A549 (cell line): ENCODE results near the gene PRMT3. TPM values are rescaled to one million over a fixed set of nuclear protein-coding genes. Genes with fewer than 3 reads are reported as not detected.

Experiments
- ATAC-seq, 2 experiments: fragments of 200-7000 bp in 1 of 2; fragments of >200 bp in 1 of 2; cut with Nextera tagmentation in 1 of 2; cut with Tn5 transposase in 1 of 2; 3 replicates each; pipeline versions ENCODE4 v1.8.0 to v1.9.1; 2018 to 2020; ENCODE audit warnings: mild to moderate bottlenecking in 1 of 2, moderate library complexity in 1 of 2
- CTCF ChIA-PET: fragments of 300-600 bp; sonication (Branson Sonifier 250); formaldehyde crosslinking; extraction: SDS; loops from one replicate; lab custom pipeline; 2021; ENCODE audit warnings: antibody characterized with exemption, inconsistent platforms; lab: Yijun Ruan, JAX
- POLR2A ChIA-PET: fragments of 350-600 bp; formaldehyde crosslinking; extraction: SDS; loops from one replicate; lab custom pipeline; 2021; ENCODE audit warnings: antibody characterized with exemption, inconsistent platforms; lab: Yijun Ruan, JAX
- DNase-seq, 2 experiments: peaks; one replicate each; pipeline versions ENCODE4 v3.0.0 to v3.0.0-alpha.2; 2011 to 2016; ENCODE audit warnings: low read depth in 1 of 2, low spot score in 1 of 2
- FAIRE-seq: peaks from 2 replicates; lab custom pipeline; 2011; peaks lifted over from hg19 to GRCh38; lab: Jason Lieb, UNC
- H3K27ac ChIP-seq, 2 experiments: fragments of >200 bp; sonication (Bioruptor Twin); formaldehyde crosslinking; 3 replicates each; pipeline ENCODE4 v1.5.1; 2016 to 2017
- H3K4me1 ChIP-seq: fragments of >200 bp; sonication (Bioruptor Twin); formaldehyde crosslinking; 3 replicates; pipeline ENCODE4 v1.6.1; 2016
- H3K4me2 ChIP-seq: fragments of >200 bp; sonication (Bioruptor Twin); formaldehyde crosslinking; 3 replicates; pipeline ENCODE4 v1.6.1; 2016
- H3K4me3 ChIP-seq: fragments of >200 bp; sonication (Bioruptor Twin); formaldehyde crosslinking; 3 replicates; pipeline ENCODE4 v1.5.1; 2016
- H3K9me3 ChIP-seq: fragments of >200 bp; sonication (Bioruptor Twin); formaldehyde crosslinking; 3 replicates; pipeline ENCODE4 v1.6.1; 2016
- CBX2 ChIP-seq: fragments of 200-600 bp; sonication (generic); IDR thresholded peaks from 2 replicates; pipeline ENCODE4 v1.6.1; 2016; ENCODE audit warnings: low read depth, mild to moderate bottlenecking, borderline replicate concordance
- CBX8 ChIP-seq: fragments of 200-600 bp; sonication (generic); IDR thresholded peaks from 2 replicates; pipeline ENCODE4 v1.6.1; 2016
- CEBPB ChIP-seq, 2 experiments: fragments of >200 bp in 1 of 2; sonication (Bioruptor Twin) in 1 of 2; formaldehyde crosslinking in 1 of 2; IDR thresholded peaks; 2 replicates each; pipeline ENCODE4 v1.6.1; 2012 to 2016
- E2F6 ChIP-seq: IDR thresholded peaks from 2 replicates; pipeline ENCODE4 v1.6.1; 2012; ENCODE audit warnings: low read depth, borderline replicate concordance
- EHMT2 ChIP-seq: fragments of 200-600 bp; sonication (generic); IDR thresholded peaks from 2 replicates; pipeline ENCODE4 v1.6.1; 2016; ENCODE audit warnings: antibody characterized with exemption, low read depth, mild to moderate bottlenecking, moderate library complexity
- EP300 ChIP-seq, 2 experiments: fragments of >200 bp; sonication (Bioruptor Twin); formaldehyde crosslinking; IDR thresholded peaks; 2 replicates in 1 of 2; 3 replicates in 1 of 2; pipeline ENCODE4 v1.6.1; 2016 to 2017
- FOSB ChIP-seq: fragments of 250-450 bp; sonication (Bioruptor Pico); IDR thresholded peaks from 2 replicates; pipeline ENCODE4 v1.5.0; 2020; ENCODE audit warnings: mild to moderate bottlenecking, moderate library complexity
- HES2 ChIP-seq: fragments of >200 bp; sonication (Bioruptor Twin); formaldehyde crosslinking; IDR thresholded peaks from 2 replicates; pipeline ENCODE4 v1.6.1; 2016
- HOXA7 ChIP-seq: fragments of 250-450 bp; sonication (Bioruptor Pico); IDR thresholded peaks from 2 replicates; pipeline ENCODE4 v1.5.0; 2020; ENCODE audit warnings: mild to moderate bottlenecking, moderate library complexity
- JUNB ChIP-seq: fragments of >200 bp; sonication (Bioruptor Twin); formaldehyde crosslinking; IDR thresholded peaks from 2 replicates; pipeline ENCODE4 v1.6.1; 2016
- MAFK ChIP-seq: fragments of 450-650 bp; IDR thresholded peaks from 2 replicates; pipeline ENCODE4 v1.6.1; 2014; ENCODE audit not compliant: partially characterized antibody
- MYC ChIP-seq: IDR thresholded peaks from 2 replicates; pipeline ENCODE4 v1.6.1; 2012; ENCODE audit warnings: mild to moderate bottlenecking, inconsistent platforms, low read length, improper control_type of control experiment, borderline replicate concordance
- NFE2L2 ChIP-seq: fragments of 150-350 bp; conservative IDR thresholded peaks from 2 replicates; pipeline ENCODE4 v1.6.1; 2014; ENCODE audit warnings: low read length
- PBX3 ChIP-seq: IDR thresholded peaks from 2 replicates; pipeline ENCODE4 v1.6.1; 2012
- RCOR1 ChIP-seq: fragments of 150-350 bp; IDR thresholded peaks from 2 replicates; pipeline ENCODE4 v1.6.1; 2014; ENCODE audit warnings: antibody characterized with exemption, low read length, low read depth
- RFX5 ChIP-seq: fragments of 450-650 bp; IDR thresholded peaks from 2 replicates; pipeline ENCODE4 v1.7.1; 2014; ENCODE audit warnings: antibody characterized with exemption, mild to moderate bottlenecking, moderate library complexity
- ZFP36 ChIP-seq: fragments of 450-650 bp; IDR thresholded peaks from 2 replicates; pipeline ENCODE4 v1.6.1; 2014; ENCODE audit warnings: borderline replicate concordance; ENCODE audit not compliant: partially characterized antibody
- WGBS: methylation state at CpG from one replicate; pipeline ENCODE4 v1.1.6; 2017; ENCODE audit errors: missing lambda C conversion rate; 5-methylcytosine and 5-hydroxymethylcytosine counted together
- polyA plus RNA-seq, 4 experiments: library from polyadenylated mRNA; depleted of rRNA in 3 of 4; stranded (reverse); fragments of >200 nt; fragmentation: RNase III in 1 of 4; extraction: RNeasy Plus Mini Kit Qiagen cat#74134 plus additional on column Dnase treatment in 1 of 4; gene quantifications; 2 replicates in 3 of 4; 3 replicates in 1 of 4; pipeline ENCODE4 v1.2.3, GENCODE V29; 2011 to 2017

The PRMT3 gene
- polyA plus RNA-seq, 2 of the 4 experiments (the other 2 are of a cell fraction): 34.6 to 53.9 TPM

GRCh38 chr11:20399498-20399897 lies 12.0 kb downstream of the PRMT3 start:
- CTCF ChIA-PET: interaction anchor here (2.3 to 4.0 kb wide), 2 partner anchors 11 to 211 kb away, joined by 7 to 55 read pairs; no protein-coding TSS in a partner anchor
- Histone ChIP-seq H3K4me3 (no peak overlapping the region), H3K4me2 (no peak overlapping the region), H3K27ac (no peak overlapping the region), H3K4me1 (no peaks in the 10 kb centered on the region), H3K9me3 (no peaks in the 10 kb centered on the region)
- ATAC-seq (no peak), FAIRE-seq (no peak), DNase-seq (no peak)
- 86% methylated on average over 2 of the region's 2 CpGs for WGBS
- TF ChIP-seq FOSB (CRISPR knock-in tag): no peak
- TF ChIP-seq RFX5: no peak
- TF ChIP-seq EHMT2: no peak
- TF ChIP-seq EP300 (IDR thresholded peaks at IDR 0.05): no peak
- no peak for TF ChIP-seq HES2
- no peak for TF ChIP-seq ZFP36
- TF ChIP-seq E2F6: no peak
- no peak for TF ChIP-seq HOXA7 (CRISPR knock-in tag)
- no peak for TF ChIP-seq JUNB
- no peak for TF ChIP-seq PBX3
- no peak for TF ChIP-seq CBX8
- TF ChIP-seq MAFK: no peak
- TF ChIP-seq MYC: no peak
- TF ChIP-seq RCOR1: no peak
- POLR2A ChIA-PET: no interaction called here

GRCh38 chr11:20403059-20403458 lies 15.5 kb downstream of the PRMT3 start:
- H3K4me2 ChIP-seq: no peak overlapping the region
- no peak for FAIRE-seq

GRCh38 chr11:20406484-20406883 lies 19.0 kb downstream of the PRMT3 start:
- CTCF ChIA-PET: interaction anchor here (1.0 to 1.1 kb wide), 2 partner anchors 8 to 9 kb away, joined by 3 read pairs; no protein-coding TSS in a partner anchor
- Histone ChIP-seq H3K9me3 (no peaks in the 10 kb centered on the region), H3K4me2 (no peak overlapping the region), H3K4me1 (no peaks in the 10 kb centered on the region), H3K4me3 (no peak overlapping the region), H3K27ac (no peak overlapping the region)
- FAIRE-seq (no peak), ATAC-seq (no peak), DNase-seq (no peak)
- TF ChIP-seq MAFK (peak; percentile 88), CEBPB (IDR thresholded peaks at IDR 0.05) (no peak), CBX2 (no peak), NFE2L2 (peak; percentile 56), EHMT2 (no peak)
- POLR2A ChIA-PET: no interaction called here

More at GRCh38 chr11:20403059-20403458, 15.5 kb downstream of the PRMT3 start:
- H3K4me3 ChIP-seq: no peak overlapping the region
- TF ChIP-seq MAFK: peak; percentile 28
- no peak for TF ChIP-seq ZFP36
- ChIA-PET POLR2A (no interaction called here), CTCF (interaction anchor here (1.3 to 1.6 kb wide), 2 partner anchors 7 to 207 kb away, joined by 4 to 10 read pairs; no protein-coding TSS in a partner anchor)
- DNase-seq (no peak), ATAC-seq (no peak)
- WGBS: 90% methylated on average over 1 of the region's 1 CpG
- no peaks in the 10 kb centered on the region for H3K4me1 ChIP-seq
- H3K9me3 ChIP-seq: no peaks in the 10 kb centered on the region
- no peak overlapping the region for H3K27ac ChIP-seq

GRCh38 chr11:20407344-20407743 lies 19.8 kb downstream of the PRMT3 start:
- H3K27ac ChIP-seq: no peak overlapping the region
- no peak overlapping the region for H3K4me2 ChIP-seq
- DNase-seq: no peak
- CTCF ChIA-PET: interaction anchor here (1.0 kb wide), 1 partner anchor 10 kb away, joined by 3 read pairs; no protein-coding TSS in a partner anchor
- 66% methylated on average over 3 of the region's 3 CpGs for WGBS
- POLR2A ChIA-PET: no interaction called here
- H3K4me3 ChIP-seq: no peak overlapping the region
- no peaks in the 10 kb centered on the region for H3K9me3 ChIP-seq
- ATAC-seq: no peak
- TF ChIP-seq RCOR1: no peak
- H3K4me1 ChIP-seq: no peaks in the 10 kb centered on the region
- no peak for FAIRE-seq
